HG02759 (cell line): ENCODE measurements around the gene TRIM36.

ENCODE experiments used
- ATAC-seq: cut with Tn5 transposase; IDR thresholded peaks from one replicate; pipeline ENCODE4 v1.9.1; 2021; ENCODE audit warnings: mild to moderate bottlenecking, moderate library complexity; ENCODE audit not compliant: unreplicated experiment

TRIM36 gene, protein sequence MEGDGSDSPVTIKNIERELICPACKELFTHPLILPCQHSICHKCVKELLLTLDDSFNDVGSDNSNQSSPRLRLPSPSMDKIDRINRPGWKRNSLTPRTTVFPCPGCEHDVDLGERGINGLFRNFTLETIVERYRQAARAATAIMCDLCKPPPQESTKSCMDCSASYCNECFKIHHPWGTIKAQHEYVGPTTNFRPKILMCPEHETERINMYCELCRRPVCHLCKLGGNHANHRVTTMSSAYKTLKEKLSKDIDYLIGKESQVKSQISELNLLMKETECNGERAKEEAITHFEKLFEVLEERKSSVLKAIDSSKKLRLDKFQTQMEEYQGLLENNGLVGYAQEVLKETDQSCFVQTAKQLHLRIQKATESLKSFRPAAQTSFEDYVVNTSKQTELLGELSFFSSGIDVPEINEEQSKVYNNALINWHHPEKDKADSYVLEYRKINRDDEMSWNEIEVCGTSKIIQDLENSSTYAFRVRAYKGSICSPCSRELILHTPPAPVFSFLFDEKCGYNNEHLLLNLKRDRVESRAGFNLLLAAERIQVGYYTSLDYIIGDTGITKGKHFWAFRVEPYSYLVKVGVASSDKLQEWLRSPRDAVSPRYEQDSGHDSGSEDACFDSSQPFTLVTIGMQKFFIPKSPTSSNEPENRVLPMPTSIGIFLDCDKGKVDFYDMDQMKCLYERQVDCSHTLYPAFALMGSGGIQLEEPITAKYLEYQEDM

DNA sequence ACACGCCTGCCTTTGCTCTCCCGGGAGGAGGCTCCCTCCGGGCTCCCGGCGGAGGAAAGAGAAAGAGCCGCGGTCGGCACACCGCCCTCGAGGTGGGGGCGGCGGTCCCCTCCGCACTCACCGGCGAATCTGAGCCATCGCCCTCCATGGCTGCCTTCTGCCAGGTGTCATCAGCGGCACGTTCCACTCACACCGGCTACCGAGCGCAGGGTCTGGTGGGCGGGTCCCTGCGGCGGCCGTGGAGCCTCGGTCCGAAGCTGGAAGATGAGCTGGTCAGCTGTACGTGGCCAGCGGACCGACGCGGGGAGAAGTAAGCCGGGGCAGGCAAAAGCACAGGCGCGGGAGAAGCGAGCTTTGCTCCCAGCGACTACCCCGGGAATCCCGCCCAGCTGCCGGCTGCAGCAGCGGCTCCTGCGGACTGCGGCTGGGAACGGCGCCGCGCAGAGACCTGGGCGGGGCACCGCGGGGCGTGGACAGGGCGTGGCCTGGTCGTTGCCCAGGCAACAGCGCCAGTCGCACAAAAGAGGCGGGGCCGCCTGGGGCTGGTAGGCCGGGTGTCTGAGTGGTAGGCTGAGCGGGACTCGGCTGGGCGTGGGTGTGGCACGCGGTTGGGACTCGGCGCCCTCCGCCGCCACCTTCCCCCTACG, at the start of gene TRIM36:
Gene TRIM36 (minus strand): TSS at position 422 of the 647 bp plus-strand sequence. CDS start 274 bp downstream, at position 148.
- peak; percentile 98 for ATAC-seq

DNA sequence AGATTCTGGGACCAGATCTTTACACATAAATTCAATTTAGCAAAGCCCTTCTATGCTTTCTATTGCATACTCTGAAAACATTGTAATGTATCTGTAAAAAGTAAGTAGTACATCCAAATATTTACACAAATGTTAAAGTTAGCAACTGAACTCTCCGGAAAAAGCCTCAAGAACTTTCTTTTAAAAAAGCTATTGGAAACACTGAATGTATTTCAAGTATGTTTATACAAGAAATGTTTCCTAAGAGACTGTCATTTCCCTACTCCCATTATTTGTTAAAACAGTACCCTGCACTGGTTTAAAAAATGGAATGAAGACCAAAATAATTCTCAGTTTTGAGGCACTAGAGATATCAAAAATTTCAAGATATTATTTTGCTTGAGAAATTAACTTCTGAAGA, 44.8 kb upstream of the TRIM36 start:
- no peak for ATAC-seq

DNA sequence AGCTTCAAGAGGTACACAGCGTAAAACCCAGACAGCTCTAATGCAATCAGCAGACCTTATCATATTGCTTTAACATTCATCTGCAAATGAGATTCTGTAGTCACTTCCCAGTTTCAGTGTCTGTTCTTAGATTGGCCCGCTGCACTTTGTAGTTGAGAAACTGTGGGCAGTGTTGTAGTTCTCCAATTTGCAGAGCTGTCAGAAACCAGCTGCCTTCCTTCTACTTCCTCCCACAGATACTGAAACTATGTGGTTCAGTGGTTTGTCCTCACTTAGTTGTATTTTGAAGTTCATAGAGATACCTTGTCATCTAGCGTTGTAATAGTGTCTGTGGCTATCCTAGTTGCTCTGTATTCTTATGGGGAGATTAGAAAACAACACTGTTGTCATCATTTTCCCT, 39.6 kb upstream of the TRIM36 start:
- peak; percentile 100 for ATAC-seq

DNA sequence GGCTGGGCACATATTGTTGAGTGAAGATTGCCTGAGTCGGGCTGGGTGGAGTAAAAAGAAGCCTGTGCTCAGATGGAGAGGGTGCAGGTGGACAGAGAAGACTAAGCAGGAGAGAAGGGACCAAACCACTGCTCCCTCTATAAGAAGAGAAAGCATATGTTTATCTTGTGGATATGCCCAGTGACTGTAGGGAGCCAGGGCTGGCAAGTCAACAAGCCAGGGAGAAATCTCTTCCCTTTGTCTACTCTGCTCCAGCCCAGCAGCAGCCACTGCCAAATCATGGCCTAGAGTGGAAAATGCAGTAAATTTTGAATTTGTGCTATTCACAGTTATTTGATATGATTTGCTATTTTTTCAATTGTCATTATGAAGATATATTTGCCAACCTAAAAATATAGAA, 33.2 kb upstream of the TRIM36 start:
- ATAC-seq, result no peak

DNA sequence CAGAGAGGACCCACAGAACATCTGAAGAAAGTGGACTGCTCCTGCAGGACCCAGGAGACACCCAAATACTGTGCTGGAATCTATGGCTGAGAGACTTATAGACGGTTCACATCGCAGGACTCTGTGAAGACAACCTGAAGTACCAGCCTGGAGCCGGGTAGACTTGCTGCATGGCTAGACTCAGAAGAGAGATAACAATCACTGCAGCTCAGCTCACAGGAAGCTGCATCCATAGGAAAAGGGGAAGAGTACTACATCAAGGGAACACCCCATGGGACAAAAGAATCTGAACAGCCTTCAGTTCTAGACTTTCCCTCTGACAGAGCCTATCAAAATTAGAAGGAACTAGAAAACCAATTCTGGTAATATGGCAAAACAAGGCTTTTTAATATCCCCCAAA, 26.5 kb upstream of the TRIM36 start:
- no peak for ATAC-seq

DNA sequence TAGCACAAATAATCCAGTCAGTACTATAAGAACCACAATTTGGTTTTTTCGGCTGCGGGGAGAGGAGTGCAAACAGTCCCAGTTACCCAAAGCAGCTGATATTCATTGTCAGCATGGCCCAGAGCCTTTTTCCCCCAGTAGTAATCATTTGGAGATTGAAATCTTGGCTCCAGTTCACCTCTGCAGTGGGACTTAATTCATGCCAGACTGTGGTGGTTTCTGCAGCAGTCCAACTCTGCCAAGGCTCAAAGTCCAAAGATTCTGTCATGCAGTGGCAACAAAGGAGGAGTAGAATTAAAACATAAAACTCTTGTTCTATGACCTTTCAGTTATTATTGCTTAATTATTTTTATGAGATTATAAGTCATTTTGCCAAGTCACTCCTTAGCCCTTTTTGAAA, 25.0 kb upstream of the TRIM36 start:
- no peak for ATAC-seq

DNA sequence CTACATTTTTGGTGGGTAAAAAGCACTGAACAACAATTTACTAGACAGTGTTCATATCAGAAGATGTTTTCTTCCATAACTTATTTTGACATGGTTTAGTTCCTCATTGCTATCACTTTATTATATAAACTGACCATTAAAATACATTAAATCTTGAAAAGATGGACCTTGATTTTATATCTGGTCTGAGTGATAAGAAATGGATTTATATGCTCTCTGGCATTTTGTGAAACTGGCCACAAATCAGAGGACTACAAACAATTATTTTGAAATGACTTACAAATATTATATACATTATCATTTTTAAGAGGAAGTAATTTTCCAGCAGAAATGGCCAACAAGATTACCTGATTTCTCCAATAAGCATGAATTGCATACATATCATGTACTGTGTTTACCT, 23.6 kb upstream of the TRIM36 start:
- no peak for ATAC-seq

DNA sequence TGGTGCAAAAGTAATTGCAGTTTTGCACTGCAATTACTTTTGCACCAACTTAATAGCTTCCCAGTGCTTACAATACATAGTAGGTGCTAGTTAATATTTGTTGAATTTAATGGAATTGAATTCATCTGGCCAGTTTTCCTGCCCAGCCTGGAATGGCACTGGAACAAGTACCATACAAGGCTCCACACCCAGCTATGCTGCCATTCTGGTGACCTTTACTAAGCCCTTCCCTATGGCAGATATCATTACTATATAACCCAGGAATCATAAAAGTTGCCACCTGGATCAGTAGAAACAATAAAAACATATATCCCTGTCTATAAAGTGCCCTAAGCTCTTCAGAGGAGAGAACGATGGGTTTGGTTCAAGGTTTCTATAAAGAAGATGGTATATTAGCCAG, 22.4 kb upstream of the TRIM36 start:
- no peak for ATAC-seq

DNA sequence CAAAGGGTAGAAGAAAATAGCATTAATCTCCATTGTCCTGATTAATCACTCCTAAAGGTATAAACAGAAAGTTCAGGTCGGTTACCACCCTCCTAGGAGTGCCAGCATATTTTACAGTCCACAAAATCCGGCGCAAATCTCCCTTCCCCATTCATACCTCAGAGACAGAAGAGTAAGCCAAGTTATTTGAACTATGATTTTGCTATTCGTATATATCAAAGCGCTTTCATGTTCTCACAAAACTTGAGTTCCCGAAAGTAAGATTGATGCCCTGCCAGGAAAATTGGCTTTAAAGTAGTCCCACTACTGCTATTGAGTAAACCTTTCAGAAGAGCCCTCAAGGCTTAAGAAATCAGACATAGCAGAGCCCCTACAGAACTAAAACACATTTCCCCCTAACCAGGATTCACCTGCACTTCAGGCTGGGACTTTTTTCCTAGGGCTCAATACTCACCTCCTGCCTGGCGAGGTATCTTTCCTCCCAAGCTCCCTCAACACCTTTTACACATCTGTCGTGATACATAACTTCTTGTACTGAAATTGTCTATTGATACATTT, 21.8 kb upstream of the TRIM36 start:
- no peak for ATAC-seq

DNA sequence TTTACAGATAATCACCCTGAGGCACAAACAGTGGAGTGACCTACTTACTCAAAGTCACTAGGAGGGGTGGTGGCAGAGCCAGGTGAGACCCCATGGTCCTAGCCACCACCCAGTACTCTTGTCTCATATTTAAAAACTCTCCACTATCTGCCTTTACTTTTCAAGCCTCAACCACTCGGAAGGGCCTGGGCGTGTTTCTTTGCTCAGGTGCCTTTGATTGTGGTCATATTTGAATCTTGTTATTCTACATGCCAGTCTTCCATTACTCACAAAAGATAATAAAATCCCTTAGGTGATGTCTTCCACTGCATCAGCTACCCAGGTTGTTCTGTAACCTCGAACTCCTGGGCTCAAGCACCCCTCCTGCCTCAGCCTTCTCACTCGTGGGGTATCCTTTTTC, 20.7 kb upstream of the TRIM36 start:
- ATAC-seq, result no peak

DNA sequence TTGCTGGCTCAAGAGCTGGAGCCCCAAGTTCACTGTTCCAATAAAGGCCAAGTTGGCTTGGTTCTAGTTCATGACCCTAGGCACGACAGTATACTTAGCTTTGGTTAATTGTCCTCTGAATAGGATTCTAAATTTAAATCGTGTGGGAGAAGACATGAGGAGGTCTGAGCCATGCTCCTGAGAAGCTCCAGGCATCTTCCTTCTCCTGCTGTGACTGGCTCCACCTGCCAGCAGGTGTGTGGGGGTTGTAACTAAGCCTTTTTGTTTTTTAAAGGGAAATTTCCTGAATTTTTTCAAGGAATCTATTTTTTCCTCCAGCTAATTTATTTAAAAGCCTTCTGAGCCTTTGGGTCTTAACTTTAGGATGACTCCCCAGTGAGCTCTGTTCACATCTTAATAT, 20.2 kb upstream of the TRIM36 start:
- no peak for ATAC-seq

DNA sequence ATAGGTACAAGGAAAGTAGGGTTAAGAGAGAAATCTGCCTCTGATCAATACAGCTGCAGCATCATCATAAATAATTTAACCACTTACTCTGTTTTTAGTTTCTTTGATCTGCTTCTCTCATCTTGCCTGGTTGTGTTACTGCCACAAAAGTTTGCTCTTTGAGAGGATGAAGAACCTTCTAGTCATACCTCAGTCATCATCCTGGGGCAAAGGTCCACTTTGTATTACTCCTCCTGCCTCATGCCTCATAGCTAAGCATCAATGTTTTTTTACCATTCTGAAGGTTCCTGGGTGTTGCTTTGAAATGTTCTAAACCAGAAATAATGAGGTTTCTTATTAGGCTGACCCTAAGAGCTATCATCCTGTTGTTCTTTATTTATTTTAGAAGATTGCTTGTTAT, 17.1 kb upstream of the TRIM36 start:
- ATAC-seq, result no peak

DNA sequence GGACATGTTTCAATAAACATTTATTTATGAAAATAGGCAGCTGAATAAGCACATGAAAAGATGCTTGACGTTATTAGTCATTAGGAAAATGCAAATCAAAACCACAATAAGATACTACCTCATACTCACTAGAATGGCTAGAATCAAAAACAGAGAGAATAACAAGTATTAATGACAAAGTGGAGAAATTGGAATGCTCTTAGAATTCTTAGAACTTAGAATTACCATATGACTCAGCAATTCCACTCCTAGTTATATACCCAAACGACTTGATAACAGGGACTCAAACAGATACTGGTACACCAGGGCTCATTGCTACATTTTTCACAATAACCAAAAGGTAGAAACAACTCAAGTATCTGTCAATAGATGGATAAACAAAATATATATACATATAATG, 15.1 kb upstream of the TRIM36 start:
- no peak for ATAC-seq

DNA sequence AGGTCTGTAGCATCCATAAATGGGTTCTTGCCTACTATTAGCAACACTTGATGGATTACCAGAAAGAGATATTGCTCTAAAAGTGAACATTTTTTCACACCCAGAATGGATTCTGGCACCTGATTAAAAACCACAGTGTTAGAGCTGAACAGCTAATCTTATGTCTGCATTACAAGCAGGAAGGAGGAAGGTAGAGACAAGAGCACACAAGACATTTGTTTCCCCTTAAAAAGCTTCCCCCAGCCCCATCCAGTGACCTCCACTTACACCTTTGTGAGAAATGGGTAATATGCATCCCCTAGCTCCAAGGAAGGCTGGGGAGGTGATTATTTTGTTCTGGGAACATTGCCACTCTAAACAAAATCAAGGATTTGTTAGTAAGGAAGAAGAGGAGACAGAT, 12.0 kb upstream of the TRIM36 start:
- no peak for ATAC-seq

DNA sequence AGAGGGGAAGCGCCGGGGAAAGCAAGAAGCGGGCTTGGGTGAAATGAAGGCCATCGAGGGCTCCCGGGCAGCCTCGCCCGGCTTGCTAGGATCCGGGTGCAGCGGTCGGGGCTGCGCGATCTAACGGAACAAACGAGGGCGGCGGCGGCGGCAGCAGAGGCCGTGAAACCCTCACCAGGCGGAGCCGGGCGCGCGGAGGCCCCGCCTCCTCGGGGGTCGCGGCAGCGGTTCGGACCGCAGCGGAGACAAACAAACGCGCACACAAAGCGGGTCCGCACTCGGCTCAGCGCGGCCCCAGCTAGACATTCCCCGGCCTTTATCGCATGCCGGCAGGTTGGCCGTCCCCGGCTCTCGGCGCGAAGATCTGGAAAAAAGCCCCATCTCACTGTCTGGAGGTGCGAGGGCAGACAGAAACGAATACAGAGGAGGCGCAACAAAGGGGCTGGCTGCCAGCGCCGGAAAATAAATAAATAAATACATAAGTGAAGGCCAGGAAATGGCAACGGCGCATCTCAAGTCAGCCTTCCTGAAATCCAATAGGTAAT, 10.5 kb upstream of the TRIM36 start:
- ATAC-seq, result peak; percentile 81

DNA sequence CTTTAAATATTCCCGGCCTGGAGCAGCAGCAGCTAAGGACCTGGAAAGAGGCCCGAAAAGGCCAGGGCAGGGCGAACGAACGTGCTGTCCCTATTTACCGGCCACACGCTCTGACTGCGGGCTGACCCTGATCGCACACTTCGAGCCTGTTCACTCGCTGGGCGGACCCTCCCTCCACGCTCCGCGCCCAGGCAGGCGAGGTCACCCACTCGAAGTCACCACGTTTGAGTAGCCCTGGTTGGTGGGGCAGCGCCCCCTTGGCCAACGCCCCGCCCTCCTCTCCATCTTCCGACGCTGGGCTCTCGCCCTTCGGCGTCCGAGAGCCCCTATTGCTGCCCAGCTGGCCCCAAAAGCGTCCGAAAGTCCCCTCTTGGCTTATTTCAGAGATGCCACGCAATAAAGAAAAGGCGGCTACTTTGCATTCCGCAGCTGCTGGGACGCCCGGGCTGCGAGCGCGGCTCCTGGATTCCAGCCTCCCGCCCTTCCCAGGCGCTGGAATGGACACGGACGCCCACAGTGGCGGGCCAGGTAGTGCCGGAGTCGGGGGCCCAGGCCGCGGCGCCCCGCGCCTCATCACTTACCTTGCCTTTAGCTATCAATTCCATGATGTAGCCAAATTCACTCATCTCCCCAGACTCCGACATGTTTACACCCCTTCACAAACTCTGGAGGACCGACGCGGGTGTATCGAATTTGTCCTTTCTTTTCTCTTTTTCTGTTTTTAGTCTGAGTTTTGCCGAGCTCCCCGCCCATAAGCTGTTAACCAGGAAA, 9.9 kb upstream of the TRIM36 start:
- peak; percentile 36 for ATAC-seq

DNA sequence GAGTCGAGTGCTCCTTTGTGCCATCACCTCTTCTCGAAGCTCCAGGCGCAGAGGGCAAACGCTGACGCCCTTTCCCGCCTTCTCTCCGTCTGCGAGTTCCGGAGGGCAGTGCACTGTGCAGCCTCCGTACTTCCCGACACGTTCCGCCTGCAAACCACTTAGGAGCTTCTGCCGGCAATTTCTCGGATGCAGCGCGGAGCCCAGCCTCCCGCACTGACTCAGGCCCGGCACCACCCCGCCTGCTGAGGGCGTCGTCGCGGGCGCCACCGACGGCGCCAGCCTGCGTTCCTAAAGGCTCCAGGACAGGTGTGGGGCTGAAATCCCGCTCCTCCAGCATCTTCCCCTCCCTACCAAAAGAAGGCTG, 9.3 kb upstream of the TRIM36 start:
- no peak for ATAC-seq

DNA sequence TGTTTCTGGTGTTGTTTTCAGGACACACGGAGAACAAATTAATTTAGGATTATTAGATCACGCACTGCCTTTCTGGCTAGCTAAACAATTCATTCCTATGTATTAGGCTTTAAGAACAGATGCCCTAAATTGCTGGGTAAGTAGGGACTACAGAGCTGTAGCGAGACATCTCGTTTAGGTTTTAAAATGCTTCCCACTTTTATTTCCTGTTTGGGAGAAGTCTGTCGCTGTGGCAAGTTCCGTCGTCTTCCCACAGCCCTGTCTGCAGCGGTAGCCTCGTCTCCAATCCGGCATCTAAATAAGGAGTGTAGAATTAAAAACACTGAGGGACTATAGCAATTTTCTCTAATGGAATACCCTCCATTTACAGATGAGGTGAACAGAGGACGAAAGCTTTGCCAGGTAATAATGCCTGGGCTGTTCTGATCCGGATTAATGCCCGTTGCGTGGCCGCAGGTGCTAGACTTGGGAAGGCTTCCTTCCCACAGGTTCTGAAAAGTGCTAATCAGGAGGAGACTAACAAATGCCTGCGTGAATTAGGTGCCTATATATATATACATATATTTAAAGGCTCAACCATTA, 1.3 kb upstream of the TRIM36 start:
- ATAC-seq, result no peak

DNA sequence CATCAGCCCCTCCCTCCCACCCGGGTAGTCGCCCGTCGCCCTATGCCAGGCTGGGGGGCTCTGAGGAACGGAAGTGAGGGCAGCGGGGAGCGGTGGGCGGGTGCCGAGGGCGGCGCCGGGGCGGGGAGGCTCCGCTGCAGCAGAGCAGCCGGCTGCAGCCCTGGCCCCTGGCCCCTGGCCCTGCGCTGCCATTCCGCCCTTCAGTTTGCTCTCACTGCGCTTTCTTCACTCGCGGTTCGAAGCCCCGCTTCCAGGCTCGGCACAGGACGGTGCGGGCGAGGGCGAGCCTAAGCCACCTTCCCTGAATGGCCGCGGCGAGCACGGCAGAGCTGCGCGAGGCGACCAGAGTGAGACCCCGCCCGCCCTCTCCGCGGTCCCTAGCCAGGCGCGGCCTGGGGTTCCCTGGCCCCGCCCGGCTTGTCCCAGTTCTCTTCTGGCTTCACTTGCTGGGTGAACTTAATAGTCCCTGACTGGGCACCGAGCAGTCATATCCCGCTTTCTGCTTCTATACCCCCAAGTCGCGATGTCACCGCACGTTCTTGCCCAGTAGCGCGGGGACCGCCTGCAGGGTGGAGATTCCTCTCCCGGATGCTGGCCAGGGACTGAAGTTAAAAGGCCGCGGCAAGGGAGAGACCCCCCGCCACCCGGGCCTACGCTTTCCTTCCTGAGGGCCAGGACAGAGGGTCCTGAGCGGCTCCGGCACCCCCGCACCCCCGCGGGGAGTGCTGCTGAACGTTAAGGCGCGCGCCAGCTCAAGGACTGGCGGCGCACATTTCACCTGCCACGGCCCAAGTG, 623 bp upstream of the TRIM36 start:
- ATAC-seq, result peak; percentile 61
